Brain microvascular endothelial cell (primary cell): Measurements from ENCODE around the gene TOMM40L.
A peak's percentile ranks its signal among the peaks of the same experiment; 100 is the strongest.

Experiments used
- DNase-seq: peaks from one replicate; pipeline ENCODE4 v3.0.0-alpha.2; 2020
- H3K27ac ChIP-seq: fragments of 250-450 bp; sonication (Bioruptor Pico); 2 replicates; pipeline ENCODE4 v1.5.1; 2020; ENCODE audit warnings: mild to moderate bottlenecking, moderate library complexity
- H3K27me3 ChIP-seq: fragments of 250-450 bp; sonication (Bioruptor Pico); replicated peaks from 2 replicates; pipeline ENCODE4 v1.5.1; 2020; ENCODE audit warnings: mild to moderate bottlenecking
- H3K36me3 ChIP-seq: fragments of 250-450 bp; sonication (Bioruptor Pico); replicated peaks from 2 replicates; pipeline ENCODE4 v1.5.1; 2020; ENCODE audit warnings: mild to moderate bottlenecking
- H3K4me3 ChIP-seq: 2 replicates; pipeline ENCODE4 v1.5.1; 2011; ENCODE audit warnings: low read depth, mild to moderate bottlenecking, control low read depth, low read length, moderate library complexity
- in situ Hi-C: cut with HindIII; loops from 2 replicates; pipeline ENCODE4 v1.10.0; 2017; ENCODE audit warnings: low sequenced_read_pairs, low pct_ligation_motif_present
- TF ChIP-seq, protein P1 (sequence below): IDR thresholded peaks from 2 replicates; pipeline ENCODE4 v1.5.1; 2011; ENCODE audit warnings: low read depth, mild to moderate bottlenecking, moderate library complexity, low read length, control low read depth, inconsistent platforms; ENCODE audit errors: missing control alignments

The TOMM40L gene

DNA sequence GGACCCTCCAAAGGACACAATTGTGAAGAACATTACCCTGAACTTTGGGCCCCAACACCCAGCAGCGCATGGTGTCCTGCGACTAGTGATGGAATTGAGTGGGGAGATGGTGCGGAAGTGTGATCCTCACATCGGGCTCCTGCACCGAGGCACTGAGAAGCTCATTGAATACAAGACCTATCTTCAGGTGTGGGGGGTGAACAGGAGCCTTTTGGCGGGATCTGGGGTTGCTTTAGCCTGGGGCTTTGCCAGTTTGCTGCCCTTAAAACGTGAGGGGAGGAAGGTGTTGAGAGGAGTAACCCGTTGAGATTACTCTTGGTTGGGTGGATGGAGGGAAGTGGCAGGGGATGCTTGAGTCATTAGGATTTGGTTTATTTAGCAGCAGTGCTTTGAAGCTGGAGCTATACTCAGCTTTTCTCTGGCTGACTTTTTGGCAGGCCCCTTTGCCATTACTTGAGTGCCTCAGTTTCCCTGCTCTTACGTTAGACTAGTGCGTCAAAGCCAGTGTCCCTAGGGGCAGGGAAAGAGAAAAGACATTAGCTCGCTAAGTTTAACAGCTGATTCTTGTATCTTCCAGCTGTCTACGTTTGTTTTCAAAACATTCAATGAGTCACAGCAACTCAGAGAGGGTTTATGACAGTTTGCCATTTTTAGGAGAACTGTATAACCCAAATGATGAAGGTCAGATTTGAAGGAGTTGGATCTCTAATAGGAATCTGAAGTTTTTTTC, 19.3 kb upstream of the TOMM40L start:
- H3K27ac ChIP-seq, result peak overlapping the region; percentile 53
- H3K4me3 ChIP-seq, result no peak overlapping the region
- DNase-seq, result peak; percentile 28
- peaks cover 58% of the 10 kb centered on the region for H3K36me3 ChIP-seq
- in situ Hi-C loops, result loop anchor here (25.0 kb wide), 1 partner anchor 181 kb away; no protein-coding TSS in a partner anchor
- TF ChIP-seq, protein P1, sequence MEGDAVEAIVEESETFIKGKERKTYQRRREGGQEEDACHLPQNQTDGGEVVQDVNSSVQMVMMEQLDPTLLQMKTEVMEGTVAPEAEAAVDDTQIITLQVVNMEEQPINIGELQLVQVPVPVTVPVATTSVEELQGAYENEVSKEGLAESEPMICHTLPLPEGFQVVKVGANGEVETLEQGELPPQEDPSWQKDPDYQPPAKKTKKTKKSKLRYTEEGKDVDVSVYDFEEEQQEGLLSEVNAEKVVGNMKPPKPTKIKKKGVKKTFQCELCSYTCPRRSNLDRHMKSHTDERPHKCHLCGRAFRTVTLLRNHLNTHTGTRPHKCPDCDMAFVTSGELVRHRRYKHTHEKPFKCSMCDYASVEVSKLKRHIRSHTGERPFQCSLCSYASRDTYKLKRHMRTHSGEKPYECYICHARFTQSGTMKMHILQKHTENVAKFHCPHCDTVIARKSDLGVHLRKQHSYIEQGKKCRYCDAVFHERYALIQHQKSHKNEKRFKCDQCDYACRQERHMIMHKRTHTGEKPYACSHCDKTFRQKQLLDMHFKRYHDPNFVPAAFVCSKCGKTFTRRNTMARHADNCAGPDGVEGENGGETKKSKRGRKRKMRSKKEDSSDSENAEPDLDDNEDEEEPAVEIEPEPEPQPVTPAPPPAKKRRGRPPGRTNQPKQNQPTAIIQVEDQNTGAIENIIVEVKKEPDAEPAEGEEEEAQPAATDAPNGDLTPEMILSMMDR, result no peak
- H3K27me3 ChIP-seq, result no peaks in the 10 kb centered on the region

DNA sequence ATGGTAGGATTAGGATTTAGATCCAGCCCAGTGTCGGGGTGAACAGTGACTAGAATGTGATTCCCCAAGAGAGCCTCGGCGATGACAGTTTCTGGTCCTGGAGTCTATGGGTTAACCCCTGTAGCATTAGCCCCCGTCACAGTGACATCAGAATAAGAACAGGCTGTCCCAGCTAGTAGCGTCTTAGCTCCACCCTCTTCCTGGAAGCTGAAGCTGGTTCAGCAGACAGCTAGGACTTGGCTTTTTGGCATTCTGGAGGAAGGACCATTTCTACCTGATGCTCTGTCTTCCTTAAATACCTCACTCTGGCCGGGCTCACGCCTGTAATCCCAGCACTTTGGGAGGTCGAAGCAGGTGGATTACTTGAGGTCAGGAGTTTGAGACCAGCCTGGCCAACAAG, 18.7 kb upstream of the TOMM40L start:
- in situ Hi-C loops, result loop anchor here (25.0 kb wide), 1 partner anchor 180 kb away; no protein-coding TSS in a partner anchor
- TF ChIP-seq, protein P1, result no peak
- peaks cover 64% of the 10 kb centered on the region for H3K36me3 ChIP-seq

DNA sequence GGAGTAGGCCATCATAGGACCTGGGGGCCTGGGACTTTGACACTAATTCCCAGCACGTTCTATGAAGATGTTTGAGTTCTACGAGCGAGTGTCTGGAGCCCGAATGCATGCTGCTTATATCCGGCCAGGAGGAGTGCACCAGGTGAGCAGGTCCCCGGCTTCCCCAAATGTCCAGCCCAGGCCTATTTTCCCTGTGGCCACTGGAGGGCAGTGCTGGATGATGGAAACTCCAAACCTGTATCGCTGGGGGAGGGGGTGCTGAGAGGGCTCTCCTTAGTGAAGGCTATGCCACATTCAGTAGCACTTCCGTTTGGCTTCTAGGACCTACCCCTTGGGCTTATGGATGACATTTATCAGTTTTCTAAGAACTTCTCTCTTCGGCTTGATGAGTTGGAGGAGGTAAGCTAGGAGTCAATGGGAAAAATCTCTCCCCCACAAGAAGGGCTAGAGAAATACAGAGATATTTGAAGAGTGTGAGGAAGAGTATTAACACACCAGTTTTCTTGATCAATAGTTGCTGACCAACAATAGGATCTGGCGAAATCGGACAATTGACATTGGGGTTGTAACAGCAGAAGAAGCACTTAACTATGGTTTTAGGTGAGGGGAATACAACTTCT, 16.0 kb upstream of the TOMM40L start:
- no peak overlapping the region for H3K4me3 ChIP-seq
- H3K27me3 ChIP-seq, result no peaks in the 10 kb centered on the region
- peak; percentile 59 for DNase-seq
- TF ChIP-seq, protein P1, result peak; percentile 94
- in situ Hi-C loops, result loop anchor here (25.0 kb wide), 1 partner anchor 177 kb away; no protein-coding TSS in a partner anchor
- no peak overlapping the region for H3K27ac ChIP-seq
- peaks cover 77% of the 10 kb centered on the region for H3K36me3 ChIP-seq

More for the DNA sequence above, 18.7 kb upstream of the TOMM40L start:
- peak; percentile 85 for DNase-seq
- Histone ChIP-seq H3K27me3 (no peaks in the 10 kb centered on the region), H3K27ac (peak overlapping the region; percentile 53), H3K4me3 (no peak overlapping the region)

DNA sequence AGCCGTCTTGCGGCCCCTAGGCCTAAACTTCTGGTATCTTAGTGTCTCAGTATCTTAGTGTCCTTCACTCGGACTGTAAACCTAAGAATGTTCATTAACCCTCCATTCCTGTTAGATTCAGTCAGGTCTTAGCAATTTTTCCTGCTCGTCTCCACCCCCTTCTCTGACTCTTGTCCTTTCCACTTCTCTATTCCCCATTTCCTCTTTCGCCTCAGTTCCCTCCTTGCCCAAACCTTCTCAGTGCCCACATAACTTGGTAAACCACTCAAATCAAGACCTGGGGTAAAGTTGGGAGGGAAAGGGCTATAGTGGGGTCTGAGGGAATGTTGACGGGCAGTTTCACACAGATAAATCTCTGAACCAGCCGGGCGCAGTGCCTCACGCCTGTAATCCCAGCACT, 11.5 kb upstream of the TOMM40L start:
- Histone ChIP-seq H3K4me3 (no peak overlapping the region), H3K27ac (no peak overlapping the region), H3K27me3 (no peaks in the 10 kb centered on the region), H3K36me3 (peaks cover 59% of the 10 kb centered on the region)
- no peak for DNase-seq
- in situ Hi-C loops, result loop anchor here (25.0 kb wide), 1 partner anchor 173 kb away; no protein-coding TSS in a partner anchor
- TF ChIP-seq, protein P1, result no peak

DNA sequence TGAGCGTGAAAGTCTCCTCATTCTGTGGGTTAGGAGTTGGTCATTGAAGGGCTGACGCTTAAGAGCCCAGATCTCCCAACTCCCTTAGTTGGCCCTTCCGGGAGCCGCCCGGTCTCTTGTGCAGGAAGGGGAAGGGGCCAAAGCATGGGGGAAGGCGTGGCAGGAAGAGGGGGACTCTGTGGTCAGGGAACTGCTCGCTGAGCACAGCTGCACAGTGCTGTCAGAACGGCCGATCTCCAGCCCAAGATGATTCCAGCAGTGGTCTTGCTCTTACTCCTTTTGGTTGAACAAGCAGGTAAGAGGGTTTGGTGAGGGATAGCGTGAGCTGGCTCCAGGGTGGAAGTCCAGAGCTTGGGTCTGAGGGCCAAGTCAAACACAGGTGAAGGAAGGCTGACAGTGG, 10.8 kb upstream of the TOMM40L start, which contains the start of gene FCER1G:
FCER1G (plus strand) TSS at position 220 of the 400 bp plus-strand sequence; CDS start at position 247, 27 bp downstream.
- H3K36me3 ChIP-seq, result peaks cover 53% of the 10 kb centered on the region
- no peak for DNase-seq
- no peak within 1 kb of the TSS for H3K27ac ChIP-seq
- H3K4me3 ChIP-seq, result no peak within 1 kb of the TSS
- TF ChIP-seq, protein P1, result no peak
- no peaks in the 10 kb centered on the region for H3K27me3 ChIP-seq
- in situ Hi-C loops, result loop anchor here (25.0 kb wide), 1 partner anchor 172 kb away; no protein-coding TSS in a partner anchor
